Upper lobe of left lung (tissue), 6 donors: ENCODE measurements around the gene KLC1. TPM values are rescaled to one million over a fixed set of nuclear protein-coding genes. Genes with fewer than 3 reads are reported as not detected.
A peak's percentile ranks its signal among the peaks of the same experiment; 100 is the strongest.

Experiments used
- ATAC-seq, 2 donors: fragments of 200-7000 bp; cut with Tn5 transposase; one replicate each; pipeline ENCODE4 v1.9.1; 2022; ENCODE audit warnings: mild to moderate bottlenecking in 2 of 2, moderate library complexity in 2 of 2; ENCODE audit not compliant: low FRiP score in 2 of 2
- DNase-seq, 2 donors: peaks; one replicate each; pipeline ENCODE4 v3.0.0-alpha.2; 2019 to 2020
- H3K27ac ChIP-seq, 4 donors: fragments of 200-600 bp; sonication (generic); one replicate each; pipeline ENCODE4 v1.5.1; 2016 to 2019
- H3K27me3 ChIP-seq, 4 donors: fragments of 200-600 bp; sonication (generic); one replicate each; pipeline ENCODE4 v1.5.1; 2017 to 2019
- H3K36me3 ChIP-seq, 4 donors: fragments of 200-600 bp; sonication (generic); one replicate each; pipeline ENCODE4 v1.5.1; 2016 to 2019
- H3K4me1 ChIP-seq, 4 donors: fragments of 200-600 bp; sonication (generic); one replicate each; pipeline ENCODE4 v1.5.1; 2018 to 2019
- H3K4me3 ChIP-seq, 4 donors: fragments of 200-600 bp; sonication (generic); one replicate each; pipeline ENCODE4 v1.5.1; 2017 to 2019; ENCODE audit warnings: mild to moderate bottlenecking in 2 of 4, moderate library complexity in 1 of 4
- H3K9me3 ChIP-seq, 4 donors: fragments of 200-600 bp; sonication (generic); one replicate each; pipeline ENCODE4 v1.5.1; 2018 to 2019
- CTCF ChIP-seq, 6 experiments: fragments of 450-650 bp in 4 of 6; fragments of 200-600 bp in 2 of 6; sonication (generic) in 2 of 6; IDR thresholded peaks; one replicate each; pipeline ENCODE4 v1.5.1; 2016 to 2019; ENCODE audit warnings: antibody characterized with exemption in 6 of 6
- EP300 ChIP-seq, 4 donors: sonication (generic); formaldehyde crosslinking; IDR thresholded peaks; one replicate each; pipeline ENCODE4 v1.5.1; 2017; ENCODE audit warnings: antibody characterized with exemption in 4 of 4, control low read depth in 2 of 4
- POLR2A ChIP-seq, 4 donors: fragments of 450-650 bp; IDR thresholded peaks; one replicate each; pipeline ENCODE4 v1.5.1; 2016 to 2017; ENCODE audit warnings: antibody characterized with exemption in 4 of 4, mild to moderate bottlenecking in 2 of 4
- POLR2AphosphoS5 ChIP-seq, 2 donors: sonication (generic); formaldehyde crosslinking; IDR thresholded peaks; one replicate each; pipeline ENCODE4 v1.5.1; 2017; ENCODE audit warnings: antibody characterized with exemption in 2 of 2
- WGBS, 2 donors: methylation state at CpG; one replicate each; pipeline ENCODE4 v1.1.5; 2017 to 2018; 5-methylcytosine and 5-hydroxymethylcytosine counted together
- total RNA-seq, 6 donors: library from RNA; depleted of rRNA in 4 of 6; stranded (reverse); fragments of >200 nt in 4 of 6; gene quantifications; one replicate each; pipeline versions ENCODE4 v1.1.0 to v1.2.1, GENCODE V29; 2016 to 2021
- donor health status: DM: no; HTN: no; CAD: no; lungs with moderate emphysema.
- donor health status: DM: no; HTN: yes; CAD: no; lungs with severe emphysema.

The KLC1 gene
- total RNA-seq, 6 donors from 2014 or later, result 175 to 614 (median 267) TPM

- Histone ChIP-seq H3K9me3 (no peaks in the 10 kb centered on the region), H3K4me3 (no peak overlapping the region), H3K36me3 (peaks cover 52 to 100% (median 97%) of the 10 kb centered on the region in 4 donors), H3K27me3 (no peaks in the 10 kb centered on the region), H3K4me1 (peaks cover 0 to 11% (median 6%) of the 10 kb centered on the region in 4 donors), H3K27ac (no peak overlapping the region)
- ATAC-seq, result peak; percentile 89 to 90
- TF ChIP-seq POLR2A (IDR thresholded peaks at IDR 0.05) (no peak), EP300 (IDR thresholded peaks at IDR 0.05) (no peak), CTCF (IDR thresholded peaks at IDR 0.05) (peak in 5 of 6 experiments; percentile 17 to 58 (median 31))
- 24 to 33% methylated on average over 9 to 13 of the region's 13 CpGs for WGBS, 2 donors
- peak; percentile 70 to 90 for DNase-seq
Observed at GRCh38 chr14:103679351-103679750, 50.3 kb downstream of the KLC1 start.

GRCh38 chr14:103680491-103681231 lies 51.6 kb downstream of the KLC1 start:
- TF ChIP-seq CTCF (IDR thresholded peaks at IDR 0.05) (no peak), POLR2AphosphoS5 (IDR thresholded peaks at IDR 0.05) (no peak), POLR2A (IDR thresholded peaks at IDR 0.05) (no peak), EP300 (IDR thresholded peaks at IDR 0.05) (no peak)
- H3K27ac ChIP-seq, result no peak overlapping the region
- H3K27me3 ChIP-seq, result no peaks in the 10 kb centered on the region
- H3K4me1 ChIP-seq, result peaks cover 0 to 11% (median 6%) of the 10 kb centered on the region in 4 donors
- H3K36me3 ChIP-seq, result peaks cover 40 to 100% (median 96%) of the 10 kb centered on the region in 4 donors
- 87 to 89% methylated on average over 12 to 17 of the region's 17 CpGs for WGBS, 2 donors
- DNase-seq (no peak), ATAC-seq (no peak)
- no peak overlapping the region for H3K4me3 ChIP-seq
- H3K9me3 ChIP-seq, result no peaks in the 10 kb centered on the region

GRCh38 chr14:103683139-103683538 lies 54.1 kb downstream of the KLC1 start:
- WGBS, 2 donors, result 81 to 86% methylated on average over 11 to 14 of the region's 15 CpGs
- DNase-seq (no peak), ATAC-seq (no peak)
- no peak overlapping the region for H3K27ac ChIP-seq
- no peak overlapping the region for H3K4me3 ChIP-seq
- TF ChIP-seq CTCF (IDR thresholded peaks at IDR 0.05), result no peak
- TF ChIP-seq EP300 (IDR thresholded peaks at IDR 0.05), result no peak
- TF ChIP-seq POLR2A (IDR thresholded peaks at IDR 0.05), result no peak
- no peaks in the 10 kb centered on the region for H3K9me3 ChIP-seq
- H3K4me1 ChIP-seq, result peaks cover 0 to 11% (median 6%) of the 10 kb centered on the region in 4 donors
- H3K36me3 ChIP-seq, result peaks cover 21 to 98% (median 88%) of the 10 kb centered on the region in 4 donors
- no peaks in the 10 kb centered on the region for H3K27me3 ChIP-seq

GRCh38 chr14:103684471-103684870 lies 55.5 kb downstream of the KLC1 start:
- 71 to 88% methylated on average over 4 to 5 of the region's 6 CpGs for WGBS, 2 donors
- peaks cover 0 to 8% (median 4%) of the 10 kb centered on the region in 4 donors for H3K4me1 ChIP-seq
- ATAC-seq (no peak), DNase-seq (no peak)
- no peaks in the 10 kb centered on the region for H3K9me3 ChIP-seq
- peaks cover 21 to 97% (median 81%) of the 10 kb centered on the region in 4 donors for H3K36me3 ChIP-seq
- H3K27me3 ChIP-seq, result no peaks in the 10 kb centered on the region
- H3K27ac ChIP-seq, result no peak overlapping the region
- H3K4me3 ChIP-seq, result no peak overlapping the region
- TF ChIP-seq EP300 (IDR thresholded peaks at IDR 0.05) (no peak), POLR2A (IDR thresholded peaks at IDR 0.05) (no peak), POLR2AphosphoS5 (IDR thresholded peaks at IDR 0.05) (no peak)

GRCh38 chr14:103684871-103685270 lies 55.9 kb downstream of the KLC1 start:
- WGBS, 2 donors, result 91 to 94% methylated on average over 15 of the region's 15 CpGs
- no peak for TF ChIP-seq CTCF (IDR thresholded peaks at IDR 0.05)
- TF ChIP-seq POLR2AphosphoS5 (IDR thresholded peaks at IDR 0.05), result no peak
- no peak for TF ChIP-seq EP300 (IDR thresholded peaks at IDR 0.05)
- TF ChIP-seq POLR2A (IDR thresholded peaks at IDR 0.05), result no peak
- DNase-seq (no peak), ATAC-seq (no peak)
- H3K27ac ChIP-seq, result no peak overlapping the region
- no peaks in the 10 kb centered on the region for H3K27me3 ChIP-seq
- H3K36me3 ChIP-seq, result peaks cover 20 to 96% (median 77%) of the 10 kb centered on the region in 4 donors
- H3K4me1 ChIP-seq, result peaks cover 0 to 9% (median 3%) of the 10 kb centered on the region in 4 donors
- no peak overlapping the region for H3K4me3 ChIP-seq
- H3K9me3 ChIP-seq, result no peaks in the 10 kb centered on the region
